GM23338 (cell line): ENCODE data around the gene TEX51. TPM values are rescaled to one million over a fixed set of nuclear protein-coding genes. Genes with fewer than 3 reads are reported as not detected.

ENCODE experiments used
- ATAC-seq: fragments of 200-7000 bp; cut with Tn5 transposase; 3 replicates; pipeline ENCODE4 v1.9.1; 2020
- DNase-seq: peaks from one replicate; pipeline ENCODE4 v3.0.0-alpha.2; 2015; ENCODE audit warnings: low spot score
- H2AFZ ChIP-seq: fragments of 200-600 bp; sonication (generic); 2 replicates; pipeline ENCODE4 v1.8.0; 2016; ENCODE audit warnings: antibody characterized with exemption, mild to moderate bottlenecking, moderate library complexity
- H3F3A ChIP-seq: fragments of 200-600 bp; sonication (generic); replicated peaks from 2 replicates; pipeline ENCODE4 v1.8.0; 2017; ENCODE audit warnings: antibody characterized with exemption, mixed run types, low read depth
- H3K27ac ChIP-seq: fragments of 200-600 bp; sonication (generic); 2 replicates; pipeline ENCODE4 v1.6.1; 2016; ENCODE audit warnings: low read depth
- H3K27me3 ChIP-seq: fragments of 200-600 bp; sonication (generic); 2 replicates; pipeline ENCODE4 v1.8.0; 2016; ENCODE audit warnings: mild to moderate bottlenecking, mixed run types, moderate library complexity; ENCODE audit not compliant: insufficient read depth
- H3K36me3 ChIP-seq: fragments of 200-600 bp; sonication (generic); 2 replicates; pipeline ENCODE4 v1.8.0; 2016; ENCODE audit warnings: mild to moderate bottlenecking; ENCODE audit not compliant: insufficient read depth
- H3K4me1 ChIP-seq: fragments of 200-600 bp; sonication (generic); 2 replicates; pipeline ENCODE4 v1.8.0; 2016; ENCODE audit warnings: mild to moderate bottlenecking, moderate library complexity; ENCODE audit not compliant: insufficient read depth
- H3K4me2 ChIP-seq: fragments of 200-600 bp; sonication (generic); 2 replicates; pipeline ENCODE4 v1.7.1; 2017; ENCODE audit warnings: mixed run types
- H3K4me3 ChIP-seq: fragments of 200-600 bp; sonication (generic); 2 replicates; pipeline ENCODE4 v1.6.1; 2016; ENCODE audit warnings: mixed run types
- H3K79me2 ChIP-seq: fragments of 200-600 bp; sonication (generic); replicated peaks from 2 replicates; pipeline ENCODE4 v1.8.0; 2017; ENCODE audit warnings: mild to moderate bottlenecking; ENCODE audit not compliant: insufficient read depth
- H3K9me2 ChIP-seq: fragments of 200-600 bp; sonication (generic); 2 replicates; pipeline ENCODE4 v1.8.0; 2017; ENCODE audit not compliant: insufficient read depth
- H4K20me1 ChIP-seq: fragments of 200-600 bp; sonication (generic); replicated peaks from 2 replicates; pipeline ENCODE4 v1.8.0; 2017; ENCODE audit warnings: mild to moderate bottlenecking; ENCODE audit not compliant: insufficient read depth
- H3K27ac Mint-ChIP-seq: 2 replicates; pipeline ENCODE4 v1.8.0; 2020; ENCODE audit warnings: inconsistent platforms, mild to moderate bottlenecking, moderate library complexity, mixed read lengths
- H3K27me3 Mint-ChIP-seq: 3 replicates; pipeline ENCODE4 v1.8.0; 2022; ENCODE audit warnings: low read depth, mild to moderate bottlenecking, moderate library complexity, mixed read lengths, inconsistent platforms; ENCODE audit not compliant: insufficient read depth, poor library complexity
- H3K36me3 Mint-ChIP-seq: 3 replicates; pipeline ENCODE4 v1.8.0; 2021; ENCODE audit warnings: low read depth, mild to moderate bottlenecking, inconsistent platforms, moderate library complexity, mixed read lengths
- H3K4me1 Mint-ChIP-seq: 3 replicates; pipeline ENCODE4 v1.8.0; 2020; ENCODE audit warnings: mild to moderate bottlenecking, inconsistent platforms, mixed read lengths
- H3K4me3 Mint-ChIP-seq: 3 replicates; pipeline ENCODE4 v1.8.0; 2021; ENCODE audit warnings: moderate library complexity, mild to moderate bottlenecking, inconsistent platforms, mixed read lengths
- H3K9me3 Mint-ChIP-seq: 3 replicates; pipeline ENCODE4 v1.8.0; 2020; ENCODE audit warnings: moderate library complexity, mild to moderate bottlenecking, inconsistent platforms, mixed read lengths
- CREB1 ChIP-seq: fragments of 250-450 bp; sonication (Bioruptor Pico); IDR thresholded peaks from 2 replicates; pipeline ENCODE4 v1.5.0; 2020; ENCODE audit warnings: low read depth, mild to moderate bottlenecking, moderate library complexity
- EZH2 ChIP-seq: fragments of 200-600 bp; sonication (generic); IDR thresholded peaks from one replicate; pipeline ENCODE4 v1.8.0; 2017; ENCODE audit warnings: antibody characterized with exemption, mild to moderate bottlenecking, low read depth; ENCODE audit not compliant: unreplicated experiment
- EZH2phosphoT487 ChIP-seq: fragments of 200-600 bp; sonication (generic); IDR thresholded peaks from one replicate; pipeline ENCODE4 v1.8.1; 2018; ENCODE audit warnings: antibody characterized with exemption; ENCODE audit not compliant: unreplicated experiment
- JUNB ChIP-seq: IDR thresholded peaks from one replicate; pipeline ENCODE4 v1.6.1; 2016; ENCODE audit warnings: antibody characterized with exemption; ENCODE audit not compliant: unreplicated experiment
- NANOG ChIP-seq: IDR thresholded peaks from 2 replicates; pipeline ENCODE4 v1.6.1; 2016; ENCODE audit warnings: antibody characterized with exemption, borderline replicate concordance
- POLR2AphosphoS5 ChIP-seq: IDR thresholded peaks from 2 replicates; pipeline ENCODE4 v1.6.1; 2016; ENCODE audit warnings: antibody characterized with exemption, low read depth
- ZNF114 ChIP-seq: fragments of 250-450 bp; sonication (Bioruptor Pico); IDR thresholded peaks from 2 replicates; pipeline ENCODE4 v1.5.0; 2020; ENCODE audit warnings: mild to moderate bottlenecking, moderate library complexity
- ZNF331 ChIP-seq: fragments of 250-450 bp; sonication (Bioruptor Pico); IDR thresholded peaks from 2 replicates; pipeline ENCODE4 v1.5.0; 2020; ENCODE audit warnings: low read depth, mild to moderate bottlenecking, moderate library complexity
- polyA plus RNA-seq: library from polyadenylated mRNA; unstranded; fragments of >200 nt; fragmentation: Nextera tagmentation; extraction: Ambion mirVana; gene quantifications from 2 replicates; pipeline ENCODE4 v1.2.1, GENCODE V29; 2016
- total RNA-seq: library from RNA; depleted of rRNA; stranded (reverse); fragments of >200 nt; shearing (Covaris generic); gene quantifications from 2 replicates; pipeline ENCODE4 v1.2.3, GENCODE V29; 2014
- TF ChIP-seq, protein P1 (sequence below): IDR thresholded peaks from one replicate; pipeline ENCODE4 v1.6.1; 2018; ENCODE audit warnings: antibody characterized with exemption; ENCODE audit not compliant: unreplicated experiment
- TF ChIP-seq, protein P2 (sequence below): fragments of 250-450 bp; sonication (Bioruptor Pico); IDR thresholded peaks from 2 replicates; pipeline ENCODE4 v1.5.0; 2020; ENCODE audit warnings: mild to moderate bottlenecking, moderate library complexity
- TF ChIP-seq, protein P3 (sequence below): IDR thresholded peaks from 2 replicates; pipeline ENCODE4 v1.6.1; 2016; ENCODE audit warnings: antibody characterized with exemption
- TF ChIP-seq, protein P4 (sequence below), 2 experiments: fragments of 200-600 bp in 1 of 2; sonication (generic) in 1 of 2; conservative IDR thresholded peaks; 2 replicates each; pipeline versions ENCODE4 v1.5.1 to v1.6.1; 2016 to 2017; ENCODE audit warnings: antibody characterized with exemption in 2 of 2, low read depth in 2 of 2, mild to moderate bottlenecking in 2 of 2, moderate library complexity in 1 of 2

The TEX51 gene
- total and polyA plus RNA-seq, 2 experiments from 2014 or later = not detected

DNA sequence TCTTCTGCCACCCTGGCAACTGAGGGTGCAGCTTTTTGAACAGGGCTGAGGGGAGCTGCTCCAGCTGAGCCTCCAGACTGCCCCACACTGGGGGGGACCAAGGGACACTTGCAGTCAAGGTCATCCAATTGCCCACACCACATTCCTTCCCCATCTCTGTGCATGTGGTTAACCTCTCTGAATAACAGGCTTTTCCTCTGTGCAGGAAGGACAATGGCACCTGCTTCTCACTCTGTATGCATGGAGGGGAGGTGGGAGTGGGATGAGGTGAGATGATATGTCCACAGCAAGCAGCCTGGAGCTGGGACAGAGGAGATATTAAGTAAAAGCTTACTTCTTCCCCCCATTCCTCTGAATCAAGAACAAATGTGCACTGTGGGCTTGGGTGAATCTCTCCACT lies 39.1 kb upstream of the TEX51 start:
- H3K9me3 Mint-ChIP-seq = no peaks in the 10 kb centered on the region; the same call in 1 of the 3 replicates
- Histone ChIP-seq H3F3A (no peaks in the 10 kb centered on the region), H3K27ac (no peak overlapping the region), H4K20me1 (no peaks in the 10 kb centered on the region), H3K4me2 (no peak overlapping the region), H3K9me2 (no peaks in the 10 kb centered on the region), H3K4me1 (no peaks in the 10 kb centered on the region), H3K79me2 (no peaks in the 10 kb centered on the region), H3K36me3 (no peaks in the 10 kb centered on the region), H3K4me3 (no peak overlapping the region), H2AFZ (no peak overlapping the region), H3K27me3 (no peaks in the 10 kb centered on the region)
- DNase-seq (no peak), ATAC-seq (no peak)
- TF ChIP-seq, protein P1, sequence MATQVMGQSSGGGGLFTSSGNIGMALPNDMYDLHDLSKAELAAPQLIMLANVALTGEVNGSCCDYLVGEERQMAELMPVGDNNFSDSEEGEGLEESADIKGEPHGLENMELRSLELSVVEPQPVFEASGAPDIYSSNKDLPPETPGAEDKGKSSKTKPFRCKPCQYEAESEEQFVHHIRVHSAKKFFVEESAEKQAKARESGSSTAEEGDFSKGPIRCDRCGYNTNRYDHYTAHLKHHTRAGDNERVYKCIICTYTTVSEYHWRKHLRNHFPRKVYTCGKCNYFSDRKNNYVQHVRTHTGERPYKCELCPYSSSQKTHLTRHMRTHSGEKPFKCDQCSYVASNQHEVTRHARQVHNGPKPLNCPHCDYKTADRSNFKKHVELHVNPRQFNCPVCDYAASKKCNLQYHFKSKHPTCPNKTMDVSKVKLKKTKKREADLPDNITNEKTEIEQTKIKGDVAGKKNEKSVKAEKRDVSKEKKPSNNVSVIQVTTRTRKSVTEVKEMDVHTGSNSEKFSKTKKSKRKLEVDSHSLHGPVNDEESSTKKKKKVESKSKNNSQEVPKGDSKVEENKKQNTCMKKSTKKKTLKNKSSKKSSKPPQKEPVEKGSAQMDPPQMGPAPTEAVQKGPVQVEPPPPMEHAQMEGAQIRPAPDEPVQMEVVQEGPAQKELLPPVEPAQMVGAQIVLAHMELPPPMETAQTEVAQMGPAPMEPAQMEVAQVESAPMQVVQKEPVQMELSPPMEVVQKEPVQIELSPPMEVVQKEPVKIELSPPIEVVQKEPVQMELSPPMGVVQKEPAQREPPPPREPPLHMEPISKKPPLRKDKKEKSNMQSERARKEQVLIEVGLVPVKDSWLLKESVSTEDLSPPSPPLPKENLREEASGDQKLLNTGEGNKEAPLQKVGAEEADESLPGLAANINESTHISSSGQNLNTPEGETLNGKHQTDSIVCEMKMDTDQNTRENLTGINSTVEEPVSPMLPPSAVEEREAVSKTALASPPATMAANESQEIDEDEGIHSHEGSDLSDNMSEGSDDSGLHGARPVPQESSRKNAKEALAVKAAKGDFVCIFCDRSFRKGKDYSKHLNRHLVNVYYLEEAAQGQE = no peak
- TF ChIP-seq, protein P2, sequence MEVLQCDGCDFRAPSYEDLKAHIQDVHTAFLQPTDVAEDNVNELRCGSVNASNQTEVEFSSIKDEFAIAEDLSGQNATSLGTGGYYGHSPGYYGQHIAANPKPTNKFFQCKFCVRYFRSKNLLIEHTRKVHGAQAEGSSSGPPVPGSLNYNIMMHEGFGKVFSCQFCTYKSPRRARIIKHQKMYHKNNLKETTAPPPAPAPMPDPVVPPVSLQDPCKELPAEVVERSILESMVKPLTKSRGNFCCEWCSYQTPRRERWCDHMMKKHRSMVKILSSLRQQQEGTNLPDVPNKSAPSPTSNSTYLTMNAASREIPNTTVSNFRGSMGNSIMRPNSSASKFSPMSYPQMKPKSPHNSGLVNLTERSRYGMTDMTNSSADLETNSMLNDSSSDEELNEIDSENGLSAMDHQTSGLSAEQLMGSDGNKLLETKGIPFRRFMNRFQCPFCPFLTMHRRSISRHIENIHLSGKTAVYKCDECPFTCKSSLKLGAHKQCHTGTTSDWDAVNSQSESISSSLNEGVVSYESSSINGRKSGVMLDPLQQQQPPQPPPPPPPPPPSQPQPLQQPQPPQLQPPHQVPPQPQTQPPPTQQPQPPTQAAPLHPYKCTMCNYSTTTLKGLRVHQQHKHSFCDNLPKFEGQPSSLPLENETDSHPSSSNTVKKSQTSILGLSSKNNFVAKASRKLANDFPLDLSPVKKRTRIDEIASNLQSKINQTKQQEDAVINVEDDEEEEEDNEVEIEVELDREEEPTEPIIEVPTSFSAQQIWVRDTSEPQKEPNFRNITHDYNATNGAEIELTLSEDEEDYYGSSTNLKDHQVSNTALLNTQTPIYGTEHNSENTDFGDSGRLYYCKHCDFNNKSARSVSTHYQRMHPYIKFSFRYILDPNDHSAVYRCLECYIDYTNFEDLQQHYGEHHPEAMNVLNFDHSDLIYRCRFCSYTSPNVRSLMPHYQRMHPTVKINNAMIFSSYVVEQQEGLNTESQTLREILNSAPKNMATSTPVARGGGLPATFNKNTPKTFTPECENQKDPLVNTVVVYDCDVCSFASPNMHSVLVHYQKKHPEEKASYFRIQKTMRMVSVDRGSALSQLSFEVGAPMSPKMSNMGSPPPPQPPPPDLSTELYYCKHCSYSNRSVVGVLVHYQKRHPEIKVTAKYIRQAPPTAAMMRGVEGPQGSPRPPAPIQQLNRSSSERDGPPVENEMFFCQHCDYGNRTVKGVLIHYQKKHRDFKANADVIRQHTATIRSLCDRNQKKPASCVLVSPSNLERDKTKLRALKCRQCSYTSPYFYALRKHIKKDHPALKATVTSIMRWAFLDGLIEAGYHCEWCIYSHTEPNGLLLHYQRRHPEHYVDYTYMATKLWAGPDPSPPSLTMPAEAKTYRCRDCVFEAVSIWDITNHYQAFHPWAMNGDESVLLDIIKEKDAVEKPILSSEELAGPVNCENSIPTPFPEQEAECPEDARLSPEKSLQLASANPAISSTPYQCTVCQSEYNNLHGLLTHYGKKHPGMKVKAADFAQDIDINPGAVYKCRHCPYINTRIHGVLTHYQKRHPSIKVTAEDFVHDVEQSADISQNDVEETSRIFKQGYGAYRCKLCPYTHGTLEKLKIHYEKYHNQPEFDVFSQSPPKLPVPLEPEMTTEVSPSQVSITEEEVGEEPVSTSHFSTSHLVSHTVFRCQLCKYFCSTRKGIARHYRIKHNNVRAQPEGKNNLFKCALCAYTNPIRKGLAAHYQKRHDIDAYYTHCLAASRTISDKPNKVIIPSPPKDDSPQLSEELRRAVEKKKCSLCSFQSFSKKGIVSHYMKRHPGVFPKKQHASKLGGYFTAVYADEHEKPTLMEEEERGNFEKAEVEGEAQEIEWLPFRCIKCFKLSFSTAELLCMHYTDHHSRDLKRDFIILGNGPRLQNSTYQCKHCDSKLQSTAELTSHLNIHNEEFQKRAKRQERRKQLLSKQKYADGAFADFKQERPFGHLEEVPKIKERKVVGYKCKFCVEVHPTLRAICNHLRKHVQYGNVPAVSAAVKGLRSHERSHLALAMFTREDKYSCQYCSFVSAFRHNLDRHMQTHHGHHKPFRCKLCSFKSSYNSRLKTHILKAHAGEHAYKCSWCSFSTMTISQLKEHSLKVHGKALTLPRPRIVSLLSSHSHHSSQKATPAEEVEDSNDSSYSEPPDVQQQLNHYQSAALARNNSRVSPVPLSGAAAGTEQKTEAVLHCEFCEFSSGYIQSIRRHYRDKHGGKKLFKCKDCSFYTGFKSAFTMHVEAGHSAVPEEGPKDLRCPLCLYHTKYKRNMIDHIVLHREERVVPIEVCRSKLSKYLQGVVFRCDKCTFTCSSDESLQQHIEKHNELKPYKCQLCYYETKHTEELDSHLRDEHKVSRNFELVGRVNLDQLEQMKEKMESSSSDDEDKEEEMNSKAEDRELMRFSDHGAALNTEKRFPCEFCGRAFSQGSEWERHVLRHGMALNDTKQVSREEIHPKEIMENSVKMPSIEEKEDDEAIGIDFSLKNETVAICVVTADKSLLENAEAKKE (CRISPR knock-in tag) = no peak
- TF ChIP-seq ZNF331 (no peak), EZH2 (no peak), JUNB (no peak), POLR2AphosphoS5 (no peak), CREB1 (CRISPR knock-in tag) (no peak), EZH2phosphoT487 (no peak), NANOG (no peak), ZNF114 (no peak)
- TF ChIP-seq, protein P3, sequence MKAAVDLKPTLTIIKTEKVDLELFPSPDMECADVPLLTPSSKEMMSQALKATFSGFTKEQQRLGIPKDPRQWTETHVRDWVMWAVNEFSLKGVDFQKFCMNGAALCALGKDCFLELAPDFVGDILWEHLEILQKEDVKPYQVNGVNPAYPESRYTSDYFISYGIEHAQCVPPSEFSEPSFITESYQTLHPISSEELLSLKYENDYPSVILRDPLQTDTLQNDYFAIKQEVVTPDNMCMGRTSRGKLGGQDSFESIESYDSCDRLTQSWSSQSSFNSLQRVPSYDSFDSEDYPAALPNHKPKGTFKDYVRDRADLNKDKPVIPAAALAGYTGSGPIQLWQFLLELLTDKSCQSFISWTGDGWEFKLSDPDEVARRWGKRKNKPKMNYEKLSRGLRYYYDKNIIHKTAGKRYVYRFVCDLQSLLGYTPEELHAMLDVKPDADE = no peak
- TF ChIP-seq, protein P4, sequence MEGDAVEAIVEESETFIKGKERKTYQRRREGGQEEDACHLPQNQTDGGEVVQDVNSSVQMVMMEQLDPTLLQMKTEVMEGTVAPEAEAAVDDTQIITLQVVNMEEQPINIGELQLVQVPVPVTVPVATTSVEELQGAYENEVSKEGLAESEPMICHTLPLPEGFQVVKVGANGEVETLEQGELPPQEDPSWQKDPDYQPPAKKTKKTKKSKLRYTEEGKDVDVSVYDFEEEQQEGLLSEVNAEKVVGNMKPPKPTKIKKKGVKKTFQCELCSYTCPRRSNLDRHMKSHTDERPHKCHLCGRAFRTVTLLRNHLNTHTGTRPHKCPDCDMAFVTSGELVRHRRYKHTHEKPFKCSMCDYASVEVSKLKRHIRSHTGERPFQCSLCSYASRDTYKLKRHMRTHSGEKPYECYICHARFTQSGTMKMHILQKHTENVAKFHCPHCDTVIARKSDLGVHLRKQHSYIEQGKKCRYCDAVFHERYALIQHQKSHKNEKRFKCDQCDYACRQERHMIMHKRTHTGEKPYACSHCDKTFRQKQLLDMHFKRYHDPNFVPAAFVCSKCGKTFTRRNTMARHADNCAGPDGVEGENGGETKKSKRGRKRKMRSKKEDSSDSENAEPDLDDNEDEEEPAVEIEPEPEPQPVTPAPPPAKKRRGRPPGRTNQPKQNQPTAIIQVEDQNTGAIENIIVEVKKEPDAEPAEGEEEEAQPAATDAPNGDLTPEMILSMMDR (conservative IDR thresholded peaks at IDR 0.05; ENCODE audit: low read depth in 2 of 2) = no peak
- no peak overlapping the region for H3K27ac Mint-ChIP-seq
- no peaks in the 10 kb centered on the region; the same call in 2 of the 3 replicates for H3K4me1 Mint-ChIP-seq
- no peak overlapping the region for H3K4me3 Mint-ChIP-seq
- H3K36me3 Mint-ChIP-seq = no peaks in the 10 kb centered on the region
- peaks cover 14% of the 10 kb centered on the region for H3K27me3 Mint-ChIP-seq
